GM19193 (cell line): Measurements from ENCODE around the gene SCGN.

Experiments
- POLR2A ChIP-seq: IDR thresholded peaks from 4 replicates; pipeline ENCODE4 v1.6.1; 2011; ENCODE audit not compliant: insufficient read depth, insufficient read length; ENCODE audit errors: extremely low read depth

Gene SCGN

DNA sequence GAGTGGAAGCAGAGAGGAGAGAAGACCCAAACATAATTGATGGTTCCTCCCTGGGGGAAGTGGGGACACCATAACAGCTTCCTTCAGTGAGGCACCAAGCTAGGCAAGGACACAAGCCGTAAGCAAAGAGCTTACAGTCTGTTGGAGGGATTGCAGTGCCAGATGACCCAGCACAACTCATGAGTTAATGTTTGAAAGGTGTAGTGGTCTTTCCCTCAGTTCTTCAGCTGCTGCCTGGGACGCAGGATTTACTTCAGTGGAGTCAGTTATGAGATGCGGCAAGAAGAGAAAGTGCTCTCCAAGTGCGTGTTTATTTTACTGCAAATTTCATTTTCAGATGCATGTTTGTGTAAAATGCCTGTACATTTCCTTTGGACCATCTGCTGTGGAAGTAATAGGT lies 63.8 kb downstream of the SCGN start:
- no peak for TF ChIP-seq POLR2A

- no peak for TF ChIP-seq POLR2A
These were observed 66.1 kb downstream of the SCGN start for GRCh38 chr6:25717866-25718740.

GRCh38 chr6:25726122-25726911 lies 74.3 kb downstream of the SCGN start:
- no peak for TF ChIP-seq POLR2A

DNA sequence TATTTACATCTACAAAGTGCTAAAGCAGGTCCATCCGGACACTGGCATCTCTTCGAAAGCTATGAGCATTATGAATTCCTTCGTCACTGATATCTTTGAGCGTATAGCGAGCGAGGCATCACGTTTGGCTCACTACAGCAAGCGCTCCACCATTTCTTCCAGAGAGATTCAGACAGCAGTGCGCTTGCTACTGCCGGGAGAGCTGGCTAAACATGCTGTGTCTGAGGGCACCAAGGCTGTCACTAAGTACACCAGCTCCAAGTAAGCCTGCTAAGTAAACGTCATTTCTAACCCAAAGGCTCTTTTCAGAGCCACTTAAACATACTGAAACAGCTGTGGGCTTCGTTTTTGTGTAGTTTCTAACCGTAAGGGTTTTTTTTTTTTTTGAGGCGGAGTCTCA lies 75.0 kb downstream of the SCGN start:
- no peak for TF ChIP-seq POLR2A

DNA sequence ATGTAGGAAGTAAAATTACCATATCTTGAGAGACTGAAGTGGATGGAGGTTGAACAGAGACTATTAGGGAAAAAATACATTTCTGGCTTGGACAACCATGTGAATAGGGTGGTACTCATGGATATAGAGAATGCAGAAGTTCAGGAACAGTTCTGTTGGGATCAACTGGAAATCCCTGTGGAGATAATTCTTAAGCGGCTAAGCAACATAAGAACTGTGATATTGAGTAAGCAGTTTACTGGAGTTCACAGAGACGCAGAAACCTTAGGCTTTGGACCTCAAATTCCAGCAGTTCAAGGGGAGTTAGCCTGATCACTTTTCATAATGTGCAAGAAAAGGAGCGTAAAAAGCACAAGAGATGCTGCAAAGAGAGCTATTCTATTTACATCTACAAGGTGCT lies 78.9 kb downstream of the SCGN start:
- TF ChIP-seq POLR2A, result no peak

GRCh38 chr6:25731721-25732120 lies 79.7 kb downstream of the SCGN start:
- no peak for TF ChIP-seq POLR2A

DNA sequence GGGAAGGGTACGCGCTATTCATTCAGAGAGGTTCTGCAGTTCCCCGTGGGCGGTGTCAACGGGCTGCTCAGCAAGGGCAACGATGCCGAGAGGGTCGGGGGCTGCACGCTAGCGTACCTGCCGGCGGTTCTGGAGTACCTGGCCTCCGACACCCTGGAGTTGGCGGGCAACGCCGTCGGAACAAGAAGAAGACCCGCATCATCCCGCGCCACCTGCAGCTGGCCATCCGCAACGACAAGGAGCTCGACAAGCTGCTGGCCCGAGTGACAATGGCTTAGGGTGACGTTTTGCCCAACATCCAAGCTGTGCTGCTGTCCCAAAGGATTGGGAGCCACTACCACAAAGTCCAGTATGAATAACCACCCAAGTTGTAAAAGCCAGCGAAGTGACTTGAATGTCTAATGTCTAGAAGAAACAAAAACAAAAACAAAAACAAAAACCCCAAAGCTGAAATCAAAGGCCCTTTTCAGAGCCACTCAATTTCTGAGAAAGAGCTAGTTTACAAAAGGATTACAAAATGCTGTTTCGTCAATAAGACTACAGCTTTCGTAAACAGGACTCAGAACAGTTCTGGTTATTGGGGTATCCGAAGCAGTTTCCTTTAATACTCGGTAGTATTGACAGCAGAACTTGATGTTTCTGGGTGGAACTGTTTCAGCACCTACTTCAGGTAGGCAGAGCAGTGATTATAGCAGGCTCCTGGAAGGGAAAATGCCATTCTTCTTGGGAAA lies 80.6 kb downstream of the SCGN start:
- no peak for TF ChIP-seq POLR2A

DNA sequence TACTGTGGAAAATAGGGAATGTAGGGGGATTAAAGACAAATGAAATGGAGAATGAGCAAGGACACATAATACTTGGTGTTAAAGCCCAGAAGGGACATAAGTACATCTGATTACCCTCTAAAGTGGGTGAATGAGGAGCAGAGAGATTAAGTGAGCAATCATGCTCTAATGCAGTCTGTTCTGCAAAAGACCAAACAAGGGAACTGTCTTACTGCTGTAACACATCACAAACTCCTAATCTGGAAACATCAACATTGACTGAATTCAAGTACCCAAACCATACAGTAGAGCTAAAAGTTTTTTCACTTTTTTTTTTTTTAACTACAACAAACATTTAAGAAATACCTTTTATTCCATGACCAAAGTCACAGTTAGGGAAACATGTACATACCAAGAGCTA lies 83.2 kb downstream of the SCGN start:
- TF ChIP-seq POLR2A, result no peak

GRCh38 chr6:25743868-25744267 lies 91.9 kb downstream of the SCGN start:
- TF ChIP-seq POLR2A, result no peak

- TF ChIP-seq POLR2A, result no peak
These were observed 93.8 kb downstream of the SCGN start for GRCh38 chr6:25745836-25746235.

- TF ChIP-seq POLR2A, result no peak
These were observed 95.0 kb downstream of the SCGN start for GRCh38 chr6:25746968-25747367.

- no peak for TF ChIP-seq POLR2A
These were observed 95.5 kb downstream of the SCGN start for GRCh38 chr6:25747477-25747876.

- TF ChIP-seq POLR2A, result no peak
These were observed 96.0 kb downstream of the SCGN start for GRCh38 chr6:25748049-25748448.

GRCh38 chr6:25749837-25750236 lies 97.8 kb downstream of the SCGN start:
- no peak for TF ChIP-seq POLR2A

- no peak for TF ChIP-seq POLR2A
These were observed 98.9 kb downstream of the SCGN start for GRCh38 chr6:25750906-25751305.
